ENCODE measurements around the gene OR10H1. TPM values are rescaled to one million over a fixed set of nuclear protein-coding genes. Genes with fewer than 3 reads are reported as not detected.
"Not testable (repeated sequence)": the region's sequence is repeated elsewhere in the genome, so short reads cannot be mapped to it uniquely, and the experiment has no call there.

OR10H1 gene
- polyA plus RNA-seq, 3 donors = not detected

DNA sequence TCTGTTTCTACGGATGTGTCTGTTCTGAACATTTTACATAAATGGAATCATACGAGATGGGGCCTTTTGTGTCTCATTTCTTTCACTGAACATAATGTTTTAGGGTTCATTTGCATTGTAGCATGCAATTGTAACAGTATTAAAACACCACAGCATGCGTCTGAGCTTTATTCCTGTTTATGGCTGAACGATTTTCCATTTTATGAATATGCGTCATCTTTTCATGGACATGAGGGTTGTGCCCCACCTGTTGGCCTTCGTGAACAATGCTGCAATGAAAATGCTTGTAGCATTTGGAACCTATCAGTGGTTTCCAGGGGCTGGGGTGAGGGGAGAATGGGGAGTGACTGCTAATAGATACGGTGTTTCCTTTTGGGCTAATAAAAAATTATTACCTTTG lies 5.1 kb downstream of the OR10H1 start:
- no peaks in the 10 kb centered on the region for H4K20me1 ChIP-seq (ENCODE audit: insufficient read depth, low read length)
- H3K4me2 ChIP-seq (replicated peaks; ENCODE audit: extremely low read depth, low read length, poor library complexity, severe bottlenecking) = no peak overlapping the region
- no peaks in the 10 kb centered on the region for H3K4me1 ChIP-seq (ENCODE audit: control insufficient read depth in 1 of 2, insufficient read depth in 2 of 2, low read length in 2 of 2)
- no peaks in the 10 kb centered on the region for H3K27me3 ChIP-seq (ENCODE audit: control insufficient read depth in 2 of 2, insufficient read depth in 2 of 2, low read length in 2 of 2)
- H3K36me3 Mint-ChIP-seq = no peaks in the 10 kb centered on the region
- H3K9ac ChIP-seq (ENCODE audit: insufficient read depth, low read length, poor library complexity, severe bottlenecking) = no peak overlapping the region
- peaks cover 2% of the 10 kb centered on the region for H3K4me1 Mint-ChIP-seq
- intact Hi-C loops (cut with micrococcal nuclease) = no loop called here
- H2AFZ ChIP-seq (ENCODE audit: insufficient read depth, low read depth, low read length, poor library complexity, severe bottlenecking) = no peak overlapping the region
- no peaks in the 10 kb centered on the region for H3K36me3 ChIP-seq (replicated peaks in 1 of 2; ENCODE audit: control insufficient read depth in 1 of 2, insufficient read depth in 2 of 2, low read length in 2 of 2)
- no peaks in the 10 kb centered on the region for H3K9me3 ChIP-seq (replicated peaks in 1 of 2; ENCODE audit: control insufficient read depth in 1 of 2, insufficient read depth in 1 of 2, low read length in 2 of 2)
- H3K9me3 Mint-ChIP-seq = peaks cover 0 to 5% (median 4%) of the 10 kb centered on the region in 7 donors
- H3K27ac ChIP-seq (ENCODE audit: low read depth in 1 of 2, low read length in 2 of 2) = no peak overlapping the region
- TF ChIP-seq, protein P1, sequence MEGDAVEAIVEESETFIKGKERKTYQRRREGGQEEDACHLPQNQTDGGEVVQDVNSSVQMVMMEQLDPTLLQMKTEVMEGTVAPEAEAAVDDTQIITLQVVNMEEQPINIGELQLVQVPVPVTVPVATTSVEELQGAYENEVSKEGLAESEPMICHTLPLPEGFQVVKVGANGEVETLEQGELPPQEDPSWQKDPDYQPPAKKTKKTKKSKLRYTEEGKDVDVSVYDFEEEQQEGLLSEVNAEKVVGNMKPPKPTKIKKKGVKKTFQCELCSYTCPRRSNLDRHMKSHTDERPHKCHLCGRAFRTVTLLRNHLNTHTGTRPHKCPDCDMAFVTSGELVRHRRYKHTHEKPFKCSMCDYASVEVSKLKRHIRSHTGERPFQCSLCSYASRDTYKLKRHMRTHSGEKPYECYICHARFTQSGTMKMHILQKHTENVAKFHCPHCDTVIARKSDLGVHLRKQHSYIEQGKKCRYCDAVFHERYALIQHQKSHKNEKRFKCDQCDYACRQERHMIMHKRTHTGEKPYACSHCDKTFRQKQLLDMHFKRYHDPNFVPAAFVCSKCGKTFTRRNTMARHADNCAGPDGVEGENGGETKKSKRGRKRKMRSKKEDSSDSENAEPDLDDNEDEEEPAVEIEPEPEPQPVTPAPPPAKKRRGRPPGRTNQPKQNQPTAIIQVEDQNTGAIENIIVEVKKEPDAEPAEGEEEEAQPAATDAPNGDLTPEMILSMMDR (IDR thresholded peaks at IDR 0.05) = no peak
- DNase-seq = no peak
- no peaks in the 10 kb centered on the region for H3K79me2 ChIP-seq (ENCODE audit: insufficient read depth, low read length)
- no peak overlapping the region for H3K27ac Mint-ChIP-seq
- no peak overlapping the region for H3K4me3 Mint-ChIP-seq
- 61% methylated on average over 5 of the region's 7 CpGs for WGBS (ENCODE audit: insufficient coverage)
- H3K4me3 ChIP-seq (replicated peaks in 1 of 3; ENCODE audit: low read depth in 2 of 3, low read length in 3 of 3) = no peak overlapping the region
- H3K27me3 Mint-ChIP-seq (ENCODE audit: low read depth in 3 of 3) = peaks cover 7 to 23% (median 8%) of the 10 kb centered on the region in 3 donors

DNA sequence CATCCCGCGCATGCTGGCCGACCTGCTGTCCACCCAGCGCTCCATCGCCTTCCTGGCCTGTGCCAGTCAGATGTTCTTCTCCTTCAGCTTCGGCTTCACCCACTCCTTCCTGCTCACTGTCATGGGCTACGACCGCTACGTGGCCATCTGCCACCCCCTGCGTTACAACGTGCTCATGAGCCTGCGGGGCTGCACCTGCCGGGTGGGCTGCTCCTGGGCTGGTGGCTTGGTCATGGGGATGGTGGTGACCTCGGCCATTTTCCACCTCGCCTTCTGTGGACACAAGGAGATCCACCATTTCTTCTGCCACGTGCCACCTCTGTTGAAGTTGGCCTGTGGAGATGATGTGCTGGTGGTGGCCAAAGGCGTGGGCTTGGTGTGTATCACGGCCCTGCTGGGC lies 21.2 kb downstream of the OR10H1 start:
- H3K4me1 ChIP-seq (ENCODE audit: control insufficient read depth in 1 of 2, insufficient read depth in 2 of 2, low read length in 2 of 2); H3K36me3 Mint-ChIP-seq; H3K9me3 ChIP-seq (replicated peaks in 1 of 2; ENCODE audit: control insufficient read depth in 1 of 2, insufficient read depth in 1 of 2, low read length in 2 of 2); intact Hi-C loops (cut with micrococcal nuclease); H4K20me1 ChIP-seq (ENCODE audit: insufficient read depth, low read length); H3K27ac Mint-ChIP-seq; H3K79me2 ChIP-seq (ENCODE audit: insufficient read depth, low read length); H3K4me1 Mint-ChIP-seq; DNase-seq; H3K4me2 ChIP-seq (replicated peaks; ENCODE audit: extremely low read depth, low read length, poor library complexity, severe bottlenecking); H3K4me3 Mint-ChIP-seq; H3K4me3 ChIP-seq (replicated peaks in 1 of 3; ENCODE audit: low read depth in 2 of 3, low read length in 3 of 3); H3K9me3 Mint-ChIP-seq; H3K27ac ChIP-seq (ENCODE audit: low read depth in 1 of 2, low read length in 2 of 2); H3K36me3 ChIP-seq (replicated peaks in 1 of 2; ENCODE audit: control insufficient read depth in 1 of 2, insufficient read depth in 2 of 2, low read length in 2 of 2); H2AFZ ChIP-seq (ENCODE audit: insufficient read depth, low read depth, low read length, poor library complexity, severe bottlenecking); H3K9ac ChIP-seq (ENCODE audit: insufficient read depth, low read length, poor library complexity, severe bottlenecking); H3K27me3 ChIP-seq (ENCODE audit: control insufficient read depth in 2 of 2, insufficient read depth in 2 of 2, low read length in 2 of 2): not testable (repeated sequence)
- H3K27me3 Mint-ChIP-seq (ENCODE audit: low read depth in 3 of 3) = peaks cover 9 to 20% (median 11%) of the 10 kb centered on the region in 3 donors
- 96% methylated on average over 11 of the region's 18 CpGs for WGBS (ENCODE audit: insufficient coverage)
